Activated T-cell treated with anti-CD3 and anti-CD28 coated beads, Interleukin-2, amount 50 U/mL, for 48 hours (primary cell): ENCODE data around the gene BPGM.

Experiments
- DNase-seq, 2 experiments: peaks; one replicate each; pipeline ENCODE4 v3.0.0-alpha.2; 2020

BPGM gene

DNA sequence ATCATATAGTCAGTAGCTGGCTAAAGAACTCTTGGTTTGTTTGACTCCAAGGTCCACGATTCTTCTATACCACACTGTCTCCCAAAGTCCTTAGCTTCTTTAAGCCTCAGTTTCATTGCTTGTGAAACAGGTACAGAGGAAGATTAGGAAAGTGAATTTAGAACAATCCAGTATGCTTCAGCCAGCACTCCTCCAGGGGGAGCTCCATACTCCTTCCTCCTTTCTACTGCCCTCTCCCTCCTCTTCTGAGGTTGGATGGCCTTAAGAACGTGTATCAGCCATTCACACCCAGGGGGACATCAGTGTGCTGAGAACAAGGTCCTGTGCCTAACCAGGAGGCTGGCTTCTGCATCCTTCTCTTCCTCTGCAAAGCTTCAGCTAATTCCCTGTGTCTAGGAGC lies 78.0 kb downstream of the BPGM start:
- no peak for DNase-seq

GRCh38 chr7:134726581-134726980 lies 79.9 kb downstream of the BPGM start:
- no peak for DNase-seq

GRCh38 chr7:134727711-134728110 lies 81.1 kb downstream of the BPGM start:
- DNase-seq = no peak
